Cerebellar cortex (tissue), 1 donor: Measurements from ENCODE around the gene IFI16.
A peak's percentile ranks its signal among the peaks of the same experiment; 100 is the strongest.
"Not testable (repeated sequence)": the region's sequence is repeated elsewhere in the genome, so short reads cannot be mapped to it uniquely, and the experiment has no call there.

Source experiments
- DNase-seq: peaks from one replicate; pipeline ENCODE4 v3.0.0-alpha.2; 2015; ENCODE audit warnings: low spot score

The IFI16 gene

DNA sequence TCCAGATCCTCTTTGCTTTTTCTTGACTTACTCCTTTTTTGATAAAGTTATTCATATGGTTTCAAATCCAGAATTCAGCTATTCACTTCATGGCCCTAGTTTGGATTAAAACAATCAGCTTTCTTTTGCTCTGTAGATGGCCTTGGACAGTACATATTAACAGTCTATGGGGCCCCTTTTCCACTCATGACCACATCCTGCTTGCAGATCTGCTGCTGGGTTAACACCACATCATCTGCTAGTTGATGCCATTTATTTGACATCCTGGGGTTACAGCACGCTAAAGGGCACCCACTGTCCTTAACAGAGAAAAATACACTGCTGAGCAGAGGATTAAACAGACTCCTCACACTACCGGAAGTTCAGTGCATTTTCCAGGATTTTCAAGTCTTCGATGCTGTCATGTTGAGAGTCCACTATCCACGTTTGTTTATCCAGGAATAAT, 941 bp upstream of the IFI16 start:
- DNase-seq: no peak

GRCh38 chr1:159009287-159009686, 420 bp upstream of the IFI16 start:
- DNase-seq: no peak

DNA sequence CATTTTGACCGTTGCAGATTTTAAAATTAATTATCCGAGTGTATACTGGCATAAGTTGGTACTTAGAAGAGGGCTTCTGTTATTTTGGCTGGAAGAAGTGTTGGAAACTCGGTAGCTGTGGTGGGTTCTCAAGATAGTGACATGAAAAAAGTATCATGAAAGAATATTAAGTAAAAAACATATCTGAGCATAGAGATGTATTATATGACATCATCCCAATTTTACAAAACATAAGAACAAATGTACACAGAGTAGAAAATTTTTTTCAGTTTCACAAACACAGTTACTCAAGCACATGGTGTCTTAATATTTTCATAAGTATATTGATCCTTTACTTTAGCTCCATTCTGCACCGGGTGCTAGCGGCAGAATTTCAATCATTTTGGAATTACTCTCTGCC, 684 bp downstream of the IFI16 start:
- DNase-seq: no peak

DNA sequence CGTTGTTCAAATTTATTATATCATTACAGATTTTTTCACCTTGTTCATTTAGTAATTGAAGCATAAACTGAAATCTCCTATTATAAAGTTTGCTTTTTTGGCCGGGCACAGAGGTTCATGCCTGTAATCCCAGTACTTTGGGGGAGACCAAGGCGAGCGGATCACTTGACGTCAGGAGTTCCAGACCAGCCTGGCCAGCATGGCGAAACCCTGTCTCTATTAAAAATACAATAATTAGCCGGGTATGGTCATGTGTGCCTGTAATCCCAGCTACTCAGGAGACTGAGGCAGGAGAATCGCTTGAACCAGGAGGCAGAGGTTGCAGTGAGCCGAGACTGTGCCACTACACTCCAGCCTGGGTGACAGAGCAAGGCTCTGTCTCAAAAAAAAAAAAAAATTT, 1.3 kb downstream of the IFI16 start:
- DNase-seq: not testable (repeated sequence)

- no peak for DNase-seq
Measured at GRCh38 chr1:159011751-159012150, 2.0 kb downstream of the IFI16 start.

- no peak for DNase-seq
Measured at GRCh38 chr1:159012495-159012894, 2.8 kb downstream of the IFI16 start.

- DNase-seq: no peak
Measured at GRCh38 chr1:159014003-159014571, 4.4 kb downstream of the IFI16 start.

GRCh38 chr1:159014851-159015250, 5.1 kb downstream of the IFI16 start:
- no peak for DNase-seq

DNA sequence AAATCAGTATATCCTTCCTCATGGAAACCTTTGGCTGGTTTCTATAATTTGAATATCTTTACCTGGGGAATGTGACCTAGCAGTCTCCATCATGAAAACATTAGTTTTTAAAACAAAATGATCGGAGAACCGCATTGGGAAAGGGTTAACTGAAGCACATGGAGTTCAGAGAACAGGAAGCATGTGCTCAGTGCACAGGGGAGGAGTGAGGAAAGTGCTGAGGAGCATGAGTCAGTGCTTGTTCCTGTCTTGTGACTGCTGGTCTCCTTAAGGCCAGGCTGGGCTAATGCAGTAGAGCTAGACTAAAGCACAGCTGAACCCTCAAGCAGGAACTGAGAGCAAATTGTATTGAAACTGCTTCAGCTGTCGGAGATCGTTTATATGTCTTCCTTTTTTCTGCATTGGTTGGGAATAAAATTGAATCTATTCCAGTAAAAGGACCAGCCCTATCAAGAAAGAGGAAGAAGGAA, 5.8 kb downstream of the IFI16 start:
- DNase-seq: peak; percentile 3

- no peak for DNase-seq
Measured at GRCh38 chr1:159023723-159024122, 14.0 kb downstream of the IFI16 start.

DNA sequence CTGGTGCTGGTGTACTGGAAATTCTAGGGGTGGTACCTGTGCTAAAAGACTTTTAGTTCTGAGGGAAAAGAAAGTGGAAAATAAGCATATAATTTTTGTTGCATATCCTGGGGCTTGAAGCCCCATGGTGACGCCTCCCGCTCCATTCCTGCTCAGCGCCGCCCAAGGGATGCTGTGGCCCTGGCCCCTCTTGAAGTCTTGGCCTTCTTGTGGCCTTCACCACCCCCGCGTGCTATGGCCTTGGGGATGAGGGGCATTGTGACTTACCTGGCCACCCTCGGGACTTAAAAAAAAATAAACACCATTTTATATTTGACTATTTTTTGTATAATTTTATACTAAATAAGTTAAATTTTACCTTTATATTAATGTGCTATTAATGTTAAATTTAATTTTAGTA, 15.3 kb downstream of the IFI16 start:
- no peak for DNase-seq

DNA sequence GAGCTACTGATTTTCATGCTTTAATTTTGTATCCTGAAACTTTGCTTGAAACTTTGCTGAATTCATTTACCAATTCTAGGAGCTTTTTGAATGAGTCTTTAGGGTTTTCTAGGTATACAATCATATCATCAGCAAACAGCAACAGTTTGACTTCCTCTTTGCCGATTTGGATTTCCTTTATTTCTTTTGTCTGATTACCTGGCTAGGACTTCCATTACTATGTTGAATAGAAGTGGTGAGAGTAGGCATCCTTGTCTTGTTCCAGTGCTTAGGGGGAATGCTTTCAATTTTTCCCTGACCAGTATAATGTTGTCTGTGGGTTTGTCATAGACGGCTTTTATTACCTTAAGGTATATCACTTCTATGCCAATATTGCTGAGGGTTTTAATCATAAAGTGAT, 17.1 kb downstream of the IFI16 start:
- not testable (repeated sequence) for DNase-seq

GRCh38 chr1:159030311-159030710, 20.6 kb downstream of the IFI16 start:
- DNase-seq: no peak

DNA sequence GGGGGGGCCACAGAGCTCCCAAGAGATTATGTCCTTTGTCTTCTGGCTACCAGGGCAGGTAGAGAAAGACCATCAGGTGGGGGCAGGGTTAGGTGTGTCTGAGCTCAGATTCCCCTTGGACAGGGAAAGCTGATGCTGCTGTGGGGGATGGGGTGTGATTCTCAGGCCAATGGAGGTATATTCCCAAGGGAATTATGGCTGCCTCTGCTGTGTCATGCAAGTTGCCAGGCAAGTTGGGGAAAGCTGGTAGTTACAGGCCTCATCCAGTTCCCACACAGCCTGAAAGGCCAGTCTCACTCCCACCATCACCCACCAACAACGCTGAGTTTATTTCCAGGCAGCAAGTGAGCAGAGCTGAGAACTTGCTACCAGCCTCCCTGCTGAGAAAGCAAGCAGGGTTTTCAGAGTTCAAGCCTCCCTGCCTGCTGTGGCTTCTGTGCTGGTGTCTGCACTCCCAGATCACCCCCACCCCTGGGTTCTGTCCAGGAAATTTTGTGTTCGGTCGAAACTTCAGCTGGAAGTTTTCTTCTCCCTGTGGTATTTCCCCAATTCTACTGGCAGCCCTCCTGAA, 21.3 kb downstream of the IFI16 start:
- DNase-seq: no peak

GRCh38 chr1:159040206-159040605, 30.5 kb downstream of the IFI16 start:
- DNase-seq: no peak

GRCh38 chr1:159040893-159041724, 31.4 kb downstream of the IFI16 start:
- DNase-seq: no peak

DNA sequence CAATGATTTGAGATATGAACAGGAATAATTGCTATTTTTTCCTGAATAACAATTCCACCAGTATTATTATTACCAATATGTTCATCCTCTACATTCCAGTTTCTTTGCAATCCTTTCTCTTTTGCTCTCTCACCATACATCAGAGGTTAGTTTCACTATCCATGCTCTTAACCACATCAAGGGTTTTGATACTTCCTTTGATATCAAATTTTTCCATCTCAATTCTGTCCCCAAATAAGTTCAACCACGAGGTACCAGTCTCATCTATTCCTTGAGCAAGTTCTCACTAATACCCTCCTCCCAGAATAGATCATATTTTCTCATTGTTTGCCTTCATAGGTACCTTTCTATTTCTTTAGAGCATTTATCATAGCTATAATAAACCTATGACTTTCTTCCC, 36.8 kb downstream of the IFI16 start:
- not testable (repeated sequence) for DNase-seq

DNA sequence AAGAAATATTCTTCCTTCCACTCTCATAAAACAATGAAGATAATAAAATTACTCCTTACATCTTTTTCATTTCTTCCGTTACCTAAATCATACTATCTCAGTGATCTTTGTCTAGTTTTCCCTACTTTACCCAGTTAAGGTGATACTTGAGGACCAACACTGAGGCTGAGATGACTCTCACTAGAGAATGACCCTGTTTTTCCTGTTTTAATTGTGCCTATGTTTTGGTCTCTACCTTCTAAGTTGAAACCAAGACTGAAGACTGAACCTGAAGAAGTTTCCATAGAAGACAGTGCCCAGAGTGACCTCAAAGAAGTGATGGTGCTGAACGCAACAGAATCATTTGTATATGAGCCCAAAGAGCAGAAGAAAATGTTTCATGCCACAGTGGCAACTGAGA, 41.7 kb downstream of the IFI16 start:
- DNase-seq: no peak

DNA sequence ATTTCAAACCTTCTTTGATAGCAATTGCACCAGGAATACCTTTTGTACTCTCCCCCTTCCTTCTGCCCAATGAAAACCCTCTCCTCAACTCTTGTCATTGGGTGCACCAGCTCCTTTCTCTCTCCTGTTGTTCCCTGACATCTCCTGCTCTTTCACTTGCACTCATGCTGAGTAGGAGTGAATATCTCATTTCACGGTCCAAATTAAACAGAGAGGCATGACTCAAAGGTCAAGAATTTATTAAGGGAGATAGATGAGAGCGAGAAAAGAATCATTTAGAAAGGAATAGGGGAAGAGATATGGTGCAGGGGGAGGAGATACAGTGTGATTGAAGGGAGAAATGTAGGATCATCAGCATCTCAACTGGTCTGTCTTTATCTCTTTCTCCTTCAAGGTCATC, 44.7 kb downstream of the IFI16 start:
- DNase-seq: no peak

- no peak for DNase-seq
Measured at GRCh38 chr1:159055181-159055641, 45.5 kb downstream of the IFI16 start.

- DNase-seq: no peak
Measured at GRCh38 chr1:159056069-159056698, 46.5 kb downstream of the IFI16 start.

DNA sequence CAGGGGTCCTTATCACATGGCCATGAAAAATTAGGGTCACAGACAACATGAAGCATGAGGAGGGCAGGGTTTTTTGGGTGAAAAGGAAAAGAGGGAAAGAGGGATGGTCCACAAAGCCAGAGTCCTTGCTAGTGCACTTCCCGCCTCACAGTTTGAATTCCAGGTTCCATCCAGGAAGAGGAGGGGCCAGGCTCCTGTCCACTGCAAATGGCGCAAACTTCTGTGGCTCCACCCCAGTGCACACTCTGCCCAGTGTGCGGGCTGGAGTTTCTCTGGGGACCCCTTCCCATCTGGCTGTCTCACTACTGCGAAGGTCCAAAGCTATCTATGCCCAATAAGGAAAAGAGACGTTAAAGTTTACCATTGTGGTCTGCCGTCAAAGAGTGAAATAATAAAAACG, 49.0 kb downstream of the IFI16 start:
- DNase-seq: no peak

- DNase-seq: no peak
Measured at GRCh38 chr1:159065106-159065505, 55.4 kb downstream of the IFI16 start.
